WTC11 (cell line): ENCODE data around the gene MED12L. TPM values are rescaled to one million over a fixed set of nuclear protein-coding genes. Genes with fewer than 3 reads are reported as not detected.

Source experiments
- ATAC-seq: fragments of 200-7000 bp; cut with Tn5 transposase; 2 replicates; pipeline ENCODE4 v1.10.0; 2021; ENCODE audit warnings: mild to moderate bottlenecking, moderate library complexity
- CTCF ChIA-PET: fragments of 300-600 bp; sonication (Branson Sonifier 250); formaldehyde crosslinking; loops from one replicate; lab custom pipeline; 2021; ENCODE audit warnings: antibody characterized with exemption; lab: Charles Lee
- POLR2A ChIA-PET: fragments of 350-600 bp; sonication (Branson Sonifier 250); formaldehyde crosslinking; loops from one replicate; lab custom pipeline; 2021; ENCODE audit warnings: antibody characterized with exemption; lab: Charles Lee
- DNase-seq: peaks from one replicate; pipeline ENCODE4 v3.0.0; 2021; ENCODE audit warnings: low spot score
- H3K27ac Mint-ChIP-seq: 2 replicates; pipeline ENCODE4 v1.8.0; 2021; ENCODE audit warnings: mixed read lengths
- H3K27me3 Mint-ChIP-seq: 2 replicates; pipeline ENCODE4 v1.8.0; 2021; ENCODE audit warnings: low read depth, mild to moderate bottlenecking, moderate library complexity, mixed read lengths
- H3K36me3 Mint-ChIP-seq: 2 replicates; pipeline ENCODE4 v1.8.0; 2021; ENCODE audit warnings: mixed read lengths
- H3K4me1 Mint-ChIP-seq: 2 replicates; pipeline ENCODE4 v1.8.0; 2022; ENCODE audit warnings: mixed read lengths
- H3K4me3 Mint-ChIP-seq: 2 replicates; pipeline ENCODE4 v1.8.0; 2021; ENCODE audit warnings: mild to moderate bottlenecking, moderate library complexity, mixed read lengths
- H3K9me3 Mint-ChIP-seq: 2 replicates; pipeline ENCODE4 v1.8.0; 2021; ENCODE audit warnings: mixed read lengths
- ATF1 ChIP-seq: sonication (generic); formaldehyde crosslinking; IDR thresholded peaks from 2 replicates; pipeline ENCODE4 v1.8.1; 2023; ENCODE audit warnings: mild to moderate bottlenecking, moderate library complexity, missing genetic modification reagents
- CREM ChIP-seq: sonication (generic); formaldehyde crosslinking; IDR thresholded peaks from 2 replicates; pipeline ENCODE4 v1.8.1; 2022; ENCODE audit warnings: mild to moderate bottlenecking, missing genetic modification reagents, moderate library complexity
- FOXK1 ChIP-seq: sonication (generic); formaldehyde crosslinking; IDR thresholded peaks from 2 replicates; pipeline ENCODE4 v1.8.0; 2022; ENCODE audit warnings: mild to moderate bottlenecking, moderate library complexity, missing genetic modification reagents
- GRHL2 ChIP-seq: fragments of 250-450 bp; sonication (Bioruptor Pico); IDR thresholded peaks from 2 replicates; pipeline ENCODE4 v1.8.0; 2022; ENCODE audit warnings: mild to moderate bottlenecking, moderate library complexity; ENCODE audit not compliant: insufficient replicate concordance, severe bottlenecking
- MYBL2 ChIP-seq: sonication (generic); formaldehyde crosslinking; IDR thresholded peaks from 2 replicates; pipeline ENCODE4 v1.8.1; 2023; ENCODE audit warnings: mild to moderate bottlenecking, moderate library complexity, missing genetic modification reagents
- NFE2L1 ChIP-seq: sonication (generic); formaldehyde crosslinking; IDR thresholded peaks from 2 replicates; pipeline ENCODE4 v1.8.1; 2023; ENCODE audit warnings: missing genetic modification reagents
- SMAD3 ChIP-seq: sonication (generic); formaldehyde crosslinking; IDR thresholded peaks from 2 replicates; pipeline ENCODE4 v1.8.0; 2022; ENCODE audit warnings: missing genetic modification reagents, mild to moderate bottlenecking, borderline replicate concordance
- SMAD4 ChIP-seq: sonication (generic); formaldehyde crosslinking; IDR thresholded peaks from 2 replicates; pipeline ENCODE4 v1.8.0; 2022; ENCODE audit warnings: mild to moderate bottlenecking, missing genetic modification reagents
- SOX15 ChIP-seq: fragments of 250-450 bp; sonication (Bioruptor Pico); IDR thresholded peaks from 2 replicates; pipeline ENCODE4 v1.9.0; 2021; ENCODE audit warnings: mild to moderate bottlenecking
- TEAD1 ChIP-seq: sonication (generic); formaldehyde crosslinking; IDR thresholded peaks from 2 replicates; pipeline ENCODE4 v1.8.0; 2022; ENCODE audit warnings: mild to moderate bottlenecking, missing genetic modification reagents
- TEAD4 ChIP-seq: sonication (generic); formaldehyde crosslinking; IDR thresholded peaks from 2 replicates; pipeline ENCODE4 v1.8.0; 2022; ENCODE audit warnings: mild to moderate bottlenecking, missing genetic modification reagents
- ZNF396 ChIP-seq: fragments of 250-450 bp; sonication (Bioruptor Pico); IDR thresholded peaks from 2 replicates; pipeline ENCODE4 v1.8.0; 2021; ENCODE audit warnings: mild to moderate bottlenecking, moderate library complexity, borderline replicate concordance
- ZNF423 ChIP-seq: fragments of 250-450 bp; sonication (Bioruptor Pico); IDR thresholded peaks from 2 replicates; pipeline ENCODE4 v2.1.2; 2022; ENCODE audit warnings: mild to moderate bottlenecking, moderate library complexity
- total RNA-seq: library from RNA; stranded (reverse); gene quantifications from 3 replicates; pipeline ENCODE4 v1.2.3, GENCODE V29; 2021
- TF ChIP-seq, protein P1 (sequence below): sonication (generic); formaldehyde crosslinking; IDR thresholded peaks from 2 replicates; pipeline ENCODE4 v1.8.1; 2023; ENCODE audit warnings: mild to moderate bottlenecking, missing genetic modification reagents
- TF ChIP-seq, protein P2 (sequence below): fragments of 200-600 bp; IDR thresholded peaks from 2 replicates; pipeline ENCODE4 v1.8.0; 2022; ENCODE audit warnings: antibody characterized with exemption
- TF ChIP-seq, protein P3 (sequence below): sonication (generic); formaldehyde crosslinking; IDR thresholded peaks from 2 replicates; pipeline ENCODE4 v1.8.1; 2023; ENCODE audit warnings: mild to moderate bottlenecking, missing genetic modification reagents, moderate library complexity
- TF ChIP-seq, protein P4 (sequence below): sonication (generic); formaldehyde crosslinking; IDR thresholded peaks from 2 replicates; pipeline ENCODE4 v1.8.0; 2022; ENCODE audit warnings: mild to moderate bottlenecking, missing genetic modification reagents
- TF ChIP-seq, protein P5 (sequence below): sonication (generic); formaldehyde crosslinking; IDR thresholded peaks from 2 replicates; pipeline ENCODE4 v1.8.0; 2022; ENCODE audit warnings: missing genetic modification reagents
- TF ChIP-seq, protein P6 (sequence below): sonication (generic); formaldehyde crosslinking; conservative IDR thresholded peaks from 2 replicates; pipeline ENCODE4 v1.8.1; 2023; ENCODE audit warnings: mild to moderate bottlenecking, low read depth, missing genetic modification reagents, moderate library complexity
- TF ChIP-seq, protein P7 (sequence below): sonication (generic); formaldehyde crosslinking; IDR thresholded peaks from 2 replicates; pipeline ENCODE4 v1.8.0; 2023; ENCODE audit warnings: missing genetic modification reagents, mild to moderate bottlenecking, borderline replicate concordance

Gene MED12L
- total RNA-seq, 1 experiment from 2014 or later = 27.4 TPM

DNA sequence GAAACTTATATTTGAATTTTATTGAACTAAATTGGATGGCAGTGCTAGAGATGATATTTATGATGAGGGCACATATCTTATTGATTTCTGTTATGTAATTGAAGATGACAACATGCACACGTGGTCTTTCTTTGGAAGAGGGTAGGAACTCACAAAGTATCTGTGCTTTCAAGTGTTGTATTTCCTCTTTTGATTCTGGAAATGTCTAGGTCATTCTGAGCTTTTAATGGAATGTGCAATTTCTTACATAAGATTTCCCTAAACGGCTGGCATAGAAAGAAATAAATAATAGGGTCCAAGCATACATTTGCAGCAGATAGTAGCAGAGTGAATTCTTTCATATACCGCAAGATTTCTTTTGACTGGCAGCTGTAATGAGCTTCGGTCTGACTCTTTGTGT lies 127.7 kb downstream of the MED12L start:
- TF ChIP-seq GRHL2 (CRISPR knock-in tag) = no peak
- no peak for TF ChIP-seq TEAD1 (CRISPR knock-in tag)
- TF ChIP-seq ATF1 (CRISPR knock-in tag) = no peak
- TF ChIP-seq, protein P1, sequence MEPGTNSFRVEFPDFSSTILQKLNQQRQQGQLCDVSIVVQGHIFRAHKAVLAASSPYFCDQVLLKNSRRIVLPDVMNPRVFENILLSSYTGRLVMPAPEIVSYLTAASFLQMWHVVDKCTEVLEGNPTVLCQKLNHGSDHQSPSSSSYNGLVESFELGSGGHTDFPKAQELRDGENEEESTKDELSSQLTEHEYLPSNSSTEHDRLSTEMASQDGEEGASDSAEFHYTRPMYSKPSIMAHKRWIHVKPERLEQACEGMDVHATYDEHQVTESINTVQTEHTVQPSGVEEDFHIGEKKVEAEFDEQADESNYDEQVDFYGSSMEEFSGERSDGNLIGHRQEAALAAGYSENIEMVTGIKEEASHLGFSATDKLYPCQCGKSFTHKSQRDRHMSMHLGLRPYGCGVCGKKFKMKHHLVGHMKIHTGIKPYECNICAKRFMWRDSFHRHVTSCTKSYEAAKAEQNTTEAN (CRISPR knock-in tag) = no peak
- TF ChIP-seq, protein P2, sequence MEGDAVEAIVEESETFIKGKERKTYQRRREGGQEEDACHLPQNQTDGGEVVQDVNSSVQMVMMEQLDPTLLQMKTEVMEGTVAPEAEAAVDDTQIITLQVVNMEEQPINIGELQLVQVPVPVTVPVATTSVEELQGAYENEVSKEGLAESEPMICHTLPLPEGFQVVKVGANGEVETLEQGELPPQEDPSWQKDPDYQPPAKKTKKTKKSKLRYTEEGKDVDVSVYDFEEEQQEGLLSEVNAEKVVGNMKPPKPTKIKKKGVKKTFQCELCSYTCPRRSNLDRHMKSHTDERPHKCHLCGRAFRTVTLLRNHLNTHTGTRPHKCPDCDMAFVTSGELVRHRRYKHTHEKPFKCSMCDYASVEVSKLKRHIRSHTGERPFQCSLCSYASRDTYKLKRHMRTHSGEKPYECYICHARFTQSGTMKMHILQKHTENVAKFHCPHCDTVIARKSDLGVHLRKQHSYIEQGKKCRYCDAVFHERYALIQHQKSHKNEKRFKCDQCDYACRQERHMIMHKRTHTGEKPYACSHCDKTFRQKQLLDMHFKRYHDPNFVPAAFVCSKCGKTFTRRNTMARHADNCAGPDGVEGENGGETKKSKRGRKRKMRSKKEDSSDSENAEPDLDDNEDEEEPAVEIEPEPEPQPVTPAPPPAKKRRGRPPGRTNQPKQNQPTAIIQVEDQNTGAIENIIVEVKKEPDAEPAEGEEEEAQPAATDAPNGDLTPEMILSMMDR = no peak
- no peak for TF ChIP-seq NFE2L1 (CRISPR knock-in tag)
- TF ChIP-seq, protein P3, sequence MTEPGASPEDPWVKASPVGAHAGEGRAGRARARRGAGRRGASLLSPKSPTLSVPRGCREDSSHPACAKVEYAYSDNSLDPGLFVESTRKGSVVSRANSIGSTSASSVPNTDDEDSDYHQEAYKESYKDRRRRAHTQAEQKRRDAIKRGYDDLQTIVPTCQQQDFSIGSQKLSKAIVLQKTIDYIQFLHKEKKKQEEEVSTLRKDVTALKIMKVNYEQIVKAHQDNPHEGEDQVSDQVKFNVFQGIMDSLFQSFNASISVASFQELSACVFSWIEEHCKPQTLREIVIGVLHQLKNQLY (CRISPR knock-in tag) = no peak
- TF ChIP-seq, protein P4, sequence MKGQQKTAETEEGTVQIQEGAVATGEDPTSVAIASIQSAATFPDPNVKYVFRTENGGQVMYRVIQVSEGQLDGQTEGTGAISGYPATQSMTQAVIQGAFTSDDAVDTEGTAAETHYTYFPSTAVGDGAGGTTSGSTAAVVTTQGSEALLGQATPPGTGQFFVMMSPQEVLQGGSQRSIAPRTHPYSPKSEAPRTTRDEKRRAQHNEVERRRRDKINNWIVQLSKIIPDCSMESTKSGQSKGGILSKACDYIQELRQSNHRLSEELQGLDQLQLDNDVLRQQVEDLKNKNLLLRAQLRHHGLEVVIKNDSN (CRISPR knock-in tag) = no peak
- TF ChIP-seq, protein P5, sequence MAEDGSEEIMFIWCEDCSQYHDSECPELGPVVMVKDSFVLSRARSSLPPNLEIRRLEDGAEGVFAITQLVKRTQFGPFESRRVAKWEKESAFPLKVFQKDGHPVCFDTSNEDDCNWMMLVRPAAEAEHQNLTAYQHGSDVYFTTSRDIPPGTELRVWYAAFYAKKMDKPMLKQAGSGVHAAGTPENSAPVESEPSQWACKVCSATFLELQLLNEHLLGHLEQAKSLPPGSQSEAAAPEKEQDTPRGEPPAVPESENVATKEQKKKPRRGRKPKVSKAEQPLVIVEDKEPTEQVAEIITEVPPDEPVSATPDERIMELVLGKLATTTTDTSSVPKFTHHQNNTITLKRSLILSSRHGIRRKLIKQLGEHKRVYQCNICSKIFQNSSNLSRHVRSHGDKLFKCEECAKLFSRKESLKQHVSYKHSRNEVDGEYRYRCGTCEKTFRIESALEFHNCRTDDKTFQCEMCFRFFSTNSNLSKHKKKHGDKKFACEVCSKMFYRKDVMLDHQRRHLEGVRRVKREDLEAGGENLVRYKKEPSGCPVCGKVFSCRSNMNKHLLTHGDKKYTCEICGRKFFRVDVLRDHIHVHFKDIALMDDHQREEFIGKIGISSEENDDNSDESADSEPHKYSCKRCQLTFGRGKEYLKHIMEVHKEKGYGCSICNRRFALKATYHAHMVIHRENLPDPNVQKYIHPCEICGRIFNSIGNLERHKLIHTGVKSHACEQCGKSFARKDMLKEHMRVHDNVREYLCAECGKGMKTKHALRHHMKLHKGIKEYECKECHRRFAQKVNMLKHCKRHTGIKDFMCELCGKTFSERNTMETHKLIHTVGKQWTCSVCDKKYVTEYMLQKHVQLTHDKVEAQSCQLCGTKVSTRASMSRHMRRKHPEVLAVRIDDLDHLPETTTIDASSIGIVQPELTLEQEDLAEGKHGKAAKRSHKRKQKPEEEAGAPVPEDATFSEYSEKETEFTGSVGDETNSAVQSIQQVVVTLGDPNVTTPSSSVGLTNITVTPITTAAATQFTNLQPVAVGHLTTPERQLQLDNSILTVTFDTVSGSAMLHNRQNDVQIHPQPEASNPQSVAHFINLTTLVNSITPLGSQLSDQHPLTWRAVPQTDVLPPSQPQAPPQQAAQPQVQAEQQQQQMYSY (CRISPR knock-in tag) = no peak
- TF ChIP-seq SOX15 (CRISPR knock-in tag) = no peak
- TF ChIP-seq SMAD4 (CRISPR knock-in tag) = no peak
- TF ChIP-seq CREM (CRISPR knock-in tag) = no peak
- no peak for TF ChIP-seq FOXK1 (CRISPR knock-in tag)
- no peak for TF ChIP-seq ZNF423 (CRISPR knock-in tag)
- TF ChIP-seq MYBL2 (CRISPR knock-in tag) = no peak
- TF ChIP-seq TEAD4 (CRISPR knock-in tag) = no peak
- TF ChIP-seq, protein P6, sequence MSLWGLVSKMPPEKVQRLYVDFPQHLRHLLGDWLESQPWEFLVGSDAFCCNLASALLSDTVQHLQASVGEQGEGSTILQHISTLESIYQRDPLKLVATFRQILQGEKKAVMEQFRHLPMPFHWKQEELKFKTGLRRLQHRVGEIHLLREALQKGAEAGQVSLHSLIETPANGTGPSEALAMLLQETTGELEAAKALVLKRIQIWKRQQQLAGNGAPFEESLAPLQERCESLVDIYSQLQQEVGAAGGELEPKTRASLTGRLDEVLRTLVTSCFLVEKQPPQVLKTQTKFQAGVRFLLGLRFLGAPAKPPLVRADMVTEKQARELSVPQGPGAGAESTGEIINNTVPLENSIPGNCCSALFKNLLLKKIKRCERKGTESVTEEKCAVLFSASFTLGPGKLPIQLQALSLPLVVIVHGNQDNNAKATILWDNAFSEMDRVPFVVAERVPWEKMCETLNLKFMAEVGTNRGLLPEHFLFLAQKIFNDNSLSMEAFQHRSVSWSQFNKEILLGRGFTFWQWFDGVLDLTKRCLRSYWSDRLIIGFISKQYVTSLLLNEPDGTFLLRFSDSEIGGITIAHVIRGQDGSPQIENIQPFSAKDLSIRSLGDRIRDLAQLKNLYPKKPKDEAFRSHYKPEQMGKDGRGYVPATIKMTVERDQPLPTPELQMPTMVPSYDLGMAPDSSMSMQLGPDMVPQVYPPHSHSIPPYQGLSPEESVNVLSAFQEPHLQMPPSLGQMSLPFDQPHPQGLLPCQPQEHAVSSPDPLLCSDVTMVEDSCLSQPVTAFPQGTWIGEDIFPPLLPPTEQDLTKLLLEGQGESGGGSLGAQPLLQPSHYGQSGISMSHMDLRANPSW (CRISPR knock-in tag) = no peak
- TF ChIP-seq SMAD3 = no peak
- TF ChIP-seq, protein P7, sequence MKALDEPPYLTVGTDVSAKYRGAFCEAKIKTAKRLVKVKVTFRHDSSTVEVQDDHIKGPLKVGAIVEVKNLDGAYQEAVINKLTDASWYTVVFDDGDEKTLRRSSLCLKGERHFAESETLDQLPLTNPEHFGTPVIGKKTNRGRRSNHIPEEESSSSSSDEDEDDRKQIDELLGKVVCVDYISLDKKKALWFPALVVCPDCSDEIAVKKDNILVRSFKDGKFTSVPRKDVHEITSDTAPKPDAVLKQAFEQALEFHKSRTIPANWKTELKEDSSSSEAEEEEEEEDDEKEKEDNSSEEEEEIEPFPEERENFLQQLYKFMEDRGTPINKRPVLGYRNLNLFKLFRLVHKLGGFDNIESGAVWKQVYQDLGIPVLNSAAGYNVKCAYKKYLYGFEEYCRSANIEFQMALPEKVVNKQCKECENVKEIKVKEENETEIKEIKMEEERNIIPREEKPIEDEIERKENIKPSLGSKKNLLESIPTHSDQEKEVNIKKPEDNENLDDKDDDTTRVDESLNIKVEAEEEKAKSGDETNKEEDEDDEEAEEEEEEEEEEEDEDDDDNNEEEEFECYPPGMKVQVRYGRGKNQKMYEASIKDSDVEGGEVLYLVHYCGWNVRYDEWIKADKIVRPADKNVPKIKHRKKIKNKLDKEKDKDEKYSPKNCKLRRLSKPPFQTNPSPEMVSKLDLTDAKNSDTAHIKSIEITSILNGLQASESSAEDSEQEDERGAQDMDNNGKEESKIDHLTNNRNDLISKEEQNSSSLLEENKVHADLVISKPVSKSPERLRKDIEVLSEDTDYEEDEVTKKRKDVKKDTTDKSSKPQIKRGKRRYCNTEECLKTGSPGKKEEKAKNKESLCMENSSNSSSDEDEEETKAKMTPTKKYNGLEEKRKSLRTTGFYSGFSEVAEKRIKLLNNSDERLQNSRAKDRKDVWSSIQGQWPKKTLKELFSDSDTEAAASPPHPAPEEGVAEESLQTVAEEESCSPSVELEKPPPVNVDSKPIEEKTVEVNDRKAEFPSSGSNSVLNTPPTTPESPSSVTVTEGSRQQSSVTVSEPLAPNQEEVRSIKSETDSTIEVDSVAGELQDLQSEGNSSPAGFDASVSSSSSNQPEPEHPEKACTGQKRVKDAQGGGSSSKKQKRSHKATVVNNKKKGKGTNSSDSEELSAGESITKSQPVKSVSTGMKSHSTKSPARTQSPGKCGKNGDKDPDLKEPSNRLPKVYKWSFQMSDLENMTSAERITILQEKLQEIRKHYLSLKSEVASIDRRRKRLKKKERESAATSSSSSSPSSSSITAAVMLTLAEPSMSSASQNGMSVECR (CRISPR knock-in tag) = no peak
- TF ChIP-seq ZNF396 (CRISPR knock-in tag) = no peak
- ChIA-PET CTCF (no interaction called here), POLR2A (no interaction called here)
- H3K4me3 Mint-ChIP-seq = no peak overlapping the region
- ATAC-seq (no peak), DNase-seq (no peak)
- peaks cover 26% of the 10 kb centered on the region for H3K4me1 Mint-ChIP-seq
- H3K36me3 Mint-ChIP-seq = no peaks in the 10 kb centered on the region
- no peak overlapping the region for H3K27ac Mint-ChIP-seq
- no peaks in the 10 kb centered on the region for H3K9me3 Mint-ChIP-seq
- H3K27me3 Mint-ChIP-seq = no peaks in the 10 kb centered on the region
